Psoas muscle (tissue), 8 donors: Measurements from ENCODE around the gene NOS1. TPM values are rescaled to one million over a fixed set of nuclear protein-coding genes. Genes with fewer than 3 reads are reported as not detected.
"Not testable (repeated sequence)": the region's sequence is repeated elsewhere in the genome, so short reads cannot be mapped to it uniquely, and the experiment has no call there.

Experiments used
- ATAC-seq, 4 donors: fragments of 200-7000 bp; cut with Tn5 transposase; one replicate each; pipeline ENCODE4 v1.9.1; 2020; ENCODE audit warnings: moderate library complexity in 3 of 4, mild to moderate bottlenecking in 2 of 4
- DNase-seq, 2 donors: peaks; one replicate each; pipeline ENCODE4 v3.0.0-alpha.2; 2020
- H3K27ac ChIP-seq: fragments of 200-600 bp; one replicate; pipeline ENCODE4 v1.8.0; 2022
- H3K27me3 ChIP-seq, 3 donors: fragments of 200-600 bp in 1 of 3; one replicate each; pipeline versions ENCODE4 v1.6.1 to v1.8.0; 2013 to 2022; ENCODE audit warnings: low read length in 2 of 3, mild to moderate bottlenecking in 2 of 3, moderate library complexity in 1 of 3; ENCODE audit not compliant: insufficient read depth in 3 of 3
- H3K36me3 ChIP-seq, 2 donors: fragments of 200-600 bp in 1 of 2; one replicate each; pipeline versions ENCODE4 v1.6.1 to v1.8.0; 2013 to 2022; ENCODE audit warnings: low read depth in 1 of 2, mild to moderate bottlenecking in 1 of 2, moderate library complexity in 1 of 2; ENCODE audit not compliant: insufficient read depth in 1 of 2
- H3K4me1 ChIP-seq: fragments of 200-600 bp; one replicate; pipeline ENCODE4 v1.8.0; 2022
- H3K4me3 ChIP-seq: fragments of 200-600 bp; one replicate; pipeline ENCODE4 v1.8.0; 2022; ENCODE audit warnings: mild to moderate bottlenecking
- H3K9me3 ChIP-seq: fragments of 200-600 bp; one replicate; pipeline ENCODE4 v1.8.0; 2022
- WGBS, 3 donors: extraction: QIAGEN DNeasy Blood & Tissue Kit; methylation state at CpG; one replicate each; pipeline versions ENCODE4 v1.1.6 to v1.1.7; 2013; 5-methylcytosine and 5-hydroxymethylcytosine counted together
- intact Hi-C, 2 donors: fragments of 100-400 bp; cut with DNase I; formaldehyde crosslinking; loops; one replicate each; pipeline versions ENCODE4 v1.11.0 to v1.14.2; 2022
- polyA plus RNA-seq, 3 donors: library from polyadenylated mRNA; stranded (reverse); fragments of 200-250 nt; gene quantifications; one replicate each; pipeline ENCODE4 v1.2.3, GENCODE V29; 2013
- total RNA-seq, 4 donors: library from RNA; stranded (reverse); fragmentation: NEBNext Ultra II Directional in 2 of 4; extraction: Animal tissue kit (Norgen Biotek cat#: 25700) in 2 of 4; gene quantifications; one replicate each; pipeline versions ENCODE4 v1.2.1 to v1.2.4, GENCODE V29; 2021 to 2023
- TF ChIP-seq, protein P1 (sequence below): fragments of 200-600 bp; IDR thresholded peaks from one replicate; pipeline ENCODE4 v1.8.0; 2022; ENCODE audit warnings: antibody characterized with exemption
- donor health status: healthy with polysubstance abuse.
- donor health status: DM: no; HTN: no; CAD: no; lungs with moderate emphysema.
- donor health status: Bipolar disorder and iron deficiency.
- donor health status: healthy.
- donor health status: DM: yes; HTN: yes; CAD: no.
- donor health status: DM: no; HTN: no; CAD: no.
- donor health status: DM: no; HTN: no; CAD: no.
- donor health status: DM: yes; HTN: yes; CAD: no.

Gene NOS1
- total and polyA plus RNA-seq, 7 donors = 2.7 to 62.2 (median 12.1) TPM

- 88 to 96% (median 92%) methylated on average over 3 of the region's 3 CpGs for WGBS, 3 donors
- H3K9me3 ChIP-seq = no peaks in the 10 kb centered on the region
- no peak overlapping the region for H3K4me3 ChIP-seq
- peaks cover 0 to 82% of the 10 kb centered on the region in 2 donors for H3K36me3 ChIP-seq
- H3K27me3 ChIP-seq = no peaks in the 10 kb centered on the region
- peaks cover 17% of the 10 kb centered on the region for H3K4me1 ChIP-seq
- no peak for ATAC-seq
- TF ChIP-seq, protein P1, sequence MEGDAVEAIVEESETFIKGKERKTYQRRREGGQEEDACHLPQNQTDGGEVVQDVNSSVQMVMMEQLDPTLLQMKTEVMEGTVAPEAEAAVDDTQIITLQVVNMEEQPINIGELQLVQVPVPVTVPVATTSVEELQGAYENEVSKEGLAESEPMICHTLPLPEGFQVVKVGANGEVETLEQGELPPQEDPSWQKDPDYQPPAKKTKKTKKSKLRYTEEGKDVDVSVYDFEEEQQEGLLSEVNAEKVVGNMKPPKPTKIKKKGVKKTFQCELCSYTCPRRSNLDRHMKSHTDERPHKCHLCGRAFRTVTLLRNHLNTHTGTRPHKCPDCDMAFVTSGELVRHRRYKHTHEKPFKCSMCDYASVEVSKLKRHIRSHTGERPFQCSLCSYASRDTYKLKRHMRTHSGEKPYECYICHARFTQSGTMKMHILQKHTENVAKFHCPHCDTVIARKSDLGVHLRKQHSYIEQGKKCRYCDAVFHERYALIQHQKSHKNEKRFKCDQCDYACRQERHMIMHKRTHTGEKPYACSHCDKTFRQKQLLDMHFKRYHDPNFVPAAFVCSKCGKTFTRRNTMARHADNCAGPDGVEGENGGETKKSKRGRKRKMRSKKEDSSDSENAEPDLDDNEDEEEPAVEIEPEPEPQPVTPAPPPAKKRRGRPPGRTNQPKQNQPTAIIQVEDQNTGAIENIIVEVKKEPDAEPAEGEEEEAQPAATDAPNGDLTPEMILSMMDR = no peak
- H3K27ac ChIP-seq = no peak overlapping the region
- intact Hi-C loops = no loop called here
- DNase-seq = no peak
Measured at GRCh38 chr12:117182866-117183265, 178.6 kb downstream of the NOS1 start.

GRCh38 chr12:117181468-117181843 is 180.0 kb downstream of the NOS1 start:
- DNase-seq, H3K27ac ChIP-seq, H3K4me3 ChIP-seq, H3K27me3 ChIP-seq, intact Hi-C loops, ATAC-seq, H3K9me3 ChIP-seq: not testable (repeated sequence)
- peaks cover 0 to 82% of the 10 kb centered on the region in 2 donors for H3K36me3 ChIP-seq
- H3K4me1 ChIP-seq = peaks cover 17% of the 10 kb centered on the region
- WGBS, 3 donors = 95 to 99% (median 98%) methylated on average over 6 to 8 of the region's 8 CpGs

DNA sequence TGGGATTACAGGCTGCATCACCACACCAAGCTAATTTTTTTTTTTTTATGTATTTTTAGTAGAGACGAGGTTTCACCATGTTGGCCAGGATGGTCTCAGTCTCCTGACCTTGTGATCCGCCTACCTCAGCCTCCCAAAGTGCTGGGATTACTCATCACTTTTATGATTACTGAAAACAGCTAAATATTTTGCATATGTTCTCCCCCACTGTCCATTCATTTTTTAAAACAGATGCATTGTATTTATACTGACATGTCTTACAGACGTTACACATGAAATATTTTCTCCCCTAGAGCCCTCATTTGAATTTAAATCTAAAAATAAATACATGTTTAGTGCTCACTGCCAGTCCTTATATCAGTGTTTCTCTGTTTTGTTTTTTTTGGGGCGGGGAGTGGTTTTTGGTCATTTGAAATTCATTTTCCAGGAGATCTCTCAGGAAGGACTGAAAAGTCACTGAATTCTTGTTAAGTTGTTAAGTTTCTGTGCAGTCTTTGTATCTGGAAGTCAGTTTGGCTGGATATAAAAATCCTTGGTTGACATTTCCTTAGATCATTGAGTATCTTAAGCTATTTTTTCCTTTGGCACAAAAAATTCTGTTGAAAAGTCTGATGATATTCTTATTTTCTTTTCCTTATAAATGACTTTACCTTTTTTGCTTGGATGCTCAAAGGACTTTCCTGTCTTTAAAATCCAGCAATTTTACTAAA is 180.5 kb downstream of the NOS1 start:
- H3K27me3 ChIP-seq = no peaks in the 10 kb centered on the region
- DNase-seq (no peak), ATAC-seq (no peak)
- 70 to 92% (median 82%) methylated on average over 4 of the region's 4 CpGs for WGBS, 3 donors
- intact Hi-C loops = no loop called here
- H3K27ac ChIP-seq = no peak overlapping the region
- no peaks in the 10 kb centered on the region for H3K9me3 ChIP-seq
- TF ChIP-seq, protein P1 = no peak
- H3K4me3 ChIP-seq = no peak overlapping the region
- peaks cover 0 to 82% of the 10 kb centered on the region in 2 donors for H3K36me3 ChIP-seq
- peaks cover 17% of the 10 kb centered on the region for H3K4me1 ChIP-seq

DNA sequence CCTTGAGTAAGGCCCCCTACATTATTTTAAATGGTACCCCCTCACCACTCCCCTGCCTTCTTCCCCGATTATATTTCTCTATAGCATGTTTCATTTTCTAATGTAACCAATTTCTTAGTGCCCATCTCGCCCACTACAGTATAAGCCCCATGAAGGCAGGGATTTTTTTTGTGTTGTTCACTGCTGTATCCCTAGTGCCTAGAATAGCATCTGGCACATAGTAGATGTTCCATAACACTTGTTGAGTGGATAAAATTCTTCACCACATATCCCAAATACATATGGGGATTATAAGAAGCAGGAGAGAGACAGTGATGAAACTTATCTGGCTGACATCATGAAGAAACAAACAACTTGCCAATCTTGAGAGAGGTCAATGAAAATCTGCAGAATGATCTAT is 182.7 kb downstream of the NOS1 start:
- no peaks in the 10 kb centered on the region for H3K9me3 ChIP-seq
- ATAC-seq = peak in 3 of 4 donors; percentile 40 to 61 (median 56)
- TF ChIP-seq, protein P1 = no peak
- intact Hi-C loops = no loop called here
- no peak overlapping the region for H3K4me3 ChIP-seq
- no peaks in the 10 kb centered on the region for H3K27me3 ChIP-seq
- H3K27ac ChIP-seq = no peak overlapping the region
- H3K36me3 ChIP-seq = peaks cover 4 to 82% of the 10 kb centered on the region in 2 donors
- 83 to 90% (median 88%) methylated on average over 2 of the region's 2 CpGs for WGBS, 3 donors
- H3K4me1 ChIP-seq = peaks cover 10% of the 10 kb centered on the region
- DNase-seq = no peak

- WGBS, 3 donors = 78 to 91% (median 89%) methylated on average over 10 of the region's 10 CpGs
- TF ChIP-seq, protein P1 = no peak
- Histone ChIP-seq H3K4me3 (no peak overlapping the region), H3K4me1 (peaks cover 10% of the 10 kb centered on the region), H3K9me3 (no peaks in the 10 kb centered on the region), H3K27ac (no peak overlapping the region), H3K36me3 (peaks cover 5 to 82% of the 10 kb centered on the region in 2 donors), H3K27me3 (no peaks in the 10 kb centered on the region)
- intact Hi-C loops = no loop called here
- DNase-seq = no peak
- peak in 3 of 4 donors; percentile 22 to 40 (median 38) for ATAC-seq
Measured at GRCh38 chr12:117178301-117178700, 183.1 kb downstream of the NOS1 start.
